Left lobe of liver (tissue), 2 donors: Measurements from ENCODE around the gene GABBR2. TPM values are rescaled to one million over a fixed set of nuclear protein-coding genes. Genes with fewer than 3 reads are reported as not detected.
"Not testable (repeated sequence)": the region's sequence is repeated elsewhere in the genome, so short reads cannot be mapped to it uniquely, and the experiment has no call there.

Source experiments
- ATAC-seq: fragments of 200-7000 bp; cut with Tn5 transposase; one replicate; pipeline ENCODE4 v1.9.1; 2020; ENCODE audit warnings: mild to moderate bottlenecking, moderate library complexity
- DNase-seq: peaks from one replicate; pipeline ENCODE4 v3.0.0-alpha.2; 2020; ENCODE audit warnings: low spot score
- total RNA-seq: library from RNA; stranded (reverse); gene quantifications from one replicate; pipeline ENCODE4 v1.2.1, GENCODE V29; 2021
- donor health status: DM: no; HTN: no; CAD: no; lungs with moderate emphysema.
- donor health status: DM: no; HTN: yes; CAD: no.

GABBR2 gene
- total RNA-seq, 1 donor from 2014 or later, result not detected

GRCh38 chr9:98520221-98520960 is 188.3 kb downstream of the GABBR2 start:
- DNase-seq (no peak), ATAC-seq (no peak)

- ATAC-seq (no peak), DNase-seq (no peak)
Observed at GRCh38 chr9:98519641-98520040, 189.1 kb downstream of the GABBR2 start.

- ATAC-seq (no peak), DNase-seq (no peak)
Observed at GRCh38 chr9:98518556-98518955, 190.2 kb downstream of the GABBR2 start.

DNA sequence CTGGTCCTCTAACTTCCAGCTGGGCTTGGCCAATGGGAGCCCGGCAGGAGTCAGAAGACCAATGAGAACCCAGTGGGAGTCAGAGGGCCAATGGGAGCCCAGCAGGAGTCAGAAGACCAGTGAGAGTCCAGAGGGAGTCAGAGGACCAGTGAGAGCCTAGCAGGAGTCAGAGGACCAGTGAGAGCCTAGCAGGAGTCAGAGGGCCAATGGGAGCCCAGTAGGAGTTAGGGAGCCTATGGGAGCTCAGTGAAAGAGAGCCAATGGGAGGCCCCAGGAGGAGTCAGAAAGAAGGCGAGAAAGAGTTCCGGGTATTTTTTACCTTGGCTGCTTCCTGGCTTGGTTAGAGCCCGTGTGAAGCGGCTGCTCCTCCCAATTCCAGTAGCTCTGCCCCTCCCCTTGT is 191.0 kb downstream of the GABBR2 start:
- no peak for ATAC-seq
- DNase-seq, result no peak

- no peak for ATAC-seq
- DNase-seq, result no peak
Observed at GRCh38 chr9:98516897-98517503, 191.7 kb downstream of the GABBR2 start.

GRCh38 chr9:98516205-98516896 is 192.4 kb downstream of the GABBR2 start:
- DNase-seq, result no peak
- no peak for ATAC-seq

- no peak for ATAC-seq
- DNase-seq, result no peak
Observed at GRCh38 chr9:98515506-98516204, 193.1 kb downstream of the GABBR2 start.

DNA sequence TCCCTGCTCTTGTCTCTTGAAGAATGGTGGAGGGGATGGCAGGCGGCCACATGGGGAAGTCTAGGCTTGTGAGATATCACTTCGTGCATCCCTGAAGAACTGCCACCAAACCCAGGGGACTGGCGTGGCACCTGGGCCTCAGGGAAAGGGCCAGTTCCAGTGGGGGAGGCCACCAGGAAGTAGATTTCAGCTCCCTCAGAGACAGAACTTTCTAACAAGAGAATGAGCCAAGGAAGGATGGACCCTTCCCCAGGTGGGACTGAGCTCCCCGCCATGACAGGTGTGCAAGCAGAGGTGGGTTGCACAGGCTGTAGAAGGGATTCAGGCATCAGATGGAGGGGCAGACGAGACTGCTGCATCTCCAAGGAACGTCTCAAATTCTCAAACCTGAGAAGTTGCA is 193.9 kb downstream of the GABBR2 start:
- no peak for ATAC-seq
- DNase-seq, result no peak

- DNase-seq, ATAC-seq: not testable (repeated sequence)
Observed at GRCh38 chr9:98508217-98508919, 200.4 kb downstream of the GABBR2 start.

GRCh38 chr9:98506422-98507054 is 202.2 kb downstream of the GABBR2 start:
- no peak for ATAC-seq
- no peak for DNase-seq

DNA sequence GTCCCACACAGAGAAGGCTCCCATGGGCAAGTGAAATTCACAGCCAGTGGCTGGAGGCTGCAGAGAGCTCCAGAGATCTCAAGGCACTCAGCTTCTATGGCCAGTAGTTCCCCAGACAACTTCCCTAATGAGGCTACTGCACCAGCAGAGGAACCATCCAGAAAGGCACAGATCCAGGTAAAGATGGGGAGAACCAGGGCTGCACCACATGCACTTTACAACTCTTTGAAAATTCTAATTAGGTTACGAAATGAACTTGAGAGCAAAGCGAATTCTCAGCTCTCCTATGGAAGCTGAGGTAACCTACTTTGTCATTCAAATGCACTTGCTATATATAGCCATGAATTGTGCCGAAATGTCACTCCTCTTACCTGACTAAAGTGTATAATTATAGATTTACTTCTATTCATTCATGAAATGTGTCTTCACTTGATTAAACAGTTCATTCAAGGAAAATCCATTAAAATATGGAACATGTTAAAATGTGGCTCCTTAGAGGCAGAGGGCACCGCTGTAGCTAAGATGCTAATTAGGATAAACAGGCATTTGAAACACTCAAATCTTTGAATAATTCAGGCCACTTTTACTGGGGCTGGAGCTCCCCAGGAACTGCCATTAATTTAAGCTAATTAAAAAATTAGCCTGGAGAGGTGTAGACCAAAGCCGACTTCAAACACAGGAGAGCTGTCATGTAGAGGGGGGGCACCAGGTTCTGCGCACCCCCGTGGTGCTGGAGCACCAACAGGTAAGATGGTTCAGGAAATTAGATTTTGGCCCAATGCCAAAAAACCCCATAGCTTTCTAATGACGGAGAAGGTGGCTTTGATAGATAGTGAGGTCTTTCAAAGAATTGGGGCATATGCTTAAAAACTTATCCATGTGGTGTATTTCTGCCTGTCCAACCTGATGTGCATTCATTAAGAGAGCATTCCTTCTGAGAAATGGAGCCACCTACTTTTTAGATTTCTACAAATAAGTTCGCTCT is 204.1 kb downstream of the GABBR2 start:
- DNase-seq, result no peak
- no peak for ATAC-seq

- no peak for ATAC-seq
- DNase-seq, result no peak
Observed at GRCh38 chr9:98503867-98504266, 204.9 kb downstream of the GABBR2 start.

GRCh38 chr9:98502976-98503325 is 205.8 kb downstream of the GABBR2 start:
- DNase-seq (no peak), ATAC-seq (no peak)

DNA sequence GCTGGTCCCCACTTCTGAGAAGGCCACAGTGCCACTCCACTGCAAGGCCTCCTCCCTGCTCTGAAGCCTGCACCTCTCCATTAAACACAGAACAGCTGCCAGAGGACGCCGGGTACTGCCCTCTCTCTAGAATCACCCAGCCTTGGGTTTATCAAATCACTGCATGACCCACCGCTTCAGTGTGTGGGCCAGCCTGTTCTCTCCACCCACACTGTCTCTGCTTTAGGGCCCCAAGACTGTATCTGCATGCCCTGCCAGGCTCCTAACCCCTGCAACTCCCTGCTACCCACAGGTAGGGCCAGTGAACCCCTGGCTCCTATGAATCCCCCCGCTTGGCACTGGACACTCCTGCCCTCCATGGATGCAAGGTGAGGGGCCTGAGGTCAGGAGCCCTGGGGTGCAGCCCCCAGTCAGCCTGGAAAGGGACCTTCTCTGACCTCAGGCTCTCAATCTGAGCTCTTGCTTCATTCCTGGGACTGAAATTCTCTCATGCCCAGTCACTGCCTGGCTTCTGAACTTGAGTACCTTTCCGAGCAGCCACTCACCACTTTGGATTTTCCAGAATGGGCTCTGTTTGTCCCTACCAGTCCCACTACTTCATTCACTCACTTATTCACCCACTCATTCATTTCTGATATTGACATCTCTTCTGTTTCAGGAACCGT is 206.3 kb downstream of the GABBR2 start:
- no peak for ATAC-seq
- no peak for DNase-seq

GRCh38 chr9:98501819-98502218 is 206.9 kb downstream of the GABBR2 start:
- ATAC-seq (no peak), DNase-seq (no peak)

- not testable (repeated sequence) for DNase-seq, ATAC-seq
Observed at GRCh38 chr9:98501259-98501658, 207.5 kb downstream of the GABBR2 start.

DNA sequence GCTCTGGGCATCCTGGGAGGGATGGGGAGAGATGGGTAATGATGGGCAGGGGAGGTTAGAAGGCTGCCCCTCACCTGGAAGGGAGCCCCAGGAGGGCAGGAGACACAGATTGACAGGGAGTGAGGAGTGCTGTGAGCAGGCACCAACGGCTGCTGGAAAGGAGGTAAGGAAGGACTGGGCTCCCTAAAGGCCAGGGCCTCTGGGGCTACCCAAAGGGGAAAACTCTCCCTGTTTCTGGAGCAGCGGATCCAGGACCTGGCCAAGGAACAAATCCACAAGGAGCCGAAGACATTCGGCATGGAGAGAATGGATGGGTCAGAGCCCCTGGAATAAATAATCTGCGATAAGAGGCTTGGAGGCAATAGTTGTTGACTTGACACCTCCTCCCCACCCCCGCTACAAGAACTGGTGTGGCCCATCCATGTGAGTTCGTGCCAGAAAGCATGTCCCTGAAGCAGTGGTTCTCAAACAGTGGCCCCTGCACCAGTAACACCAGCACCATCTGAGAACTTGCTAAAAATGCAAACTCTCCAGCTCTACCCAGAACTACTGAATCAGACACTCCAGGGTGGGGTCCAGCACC is 208.3 kb downstream of the GABBR2 start:
- ATAC-seq, result no peak
- no peak for DNase-seq

- ATAC-seq (no peak), DNase-seq (no peak)
Observed at GRCh38 chr9:98495530-98495929, 213.2 kb downstream of the GABBR2 start.
